Measurements from ENCODE around the gene B4GALNT1.

Gene B4GALNT1

DNA sequence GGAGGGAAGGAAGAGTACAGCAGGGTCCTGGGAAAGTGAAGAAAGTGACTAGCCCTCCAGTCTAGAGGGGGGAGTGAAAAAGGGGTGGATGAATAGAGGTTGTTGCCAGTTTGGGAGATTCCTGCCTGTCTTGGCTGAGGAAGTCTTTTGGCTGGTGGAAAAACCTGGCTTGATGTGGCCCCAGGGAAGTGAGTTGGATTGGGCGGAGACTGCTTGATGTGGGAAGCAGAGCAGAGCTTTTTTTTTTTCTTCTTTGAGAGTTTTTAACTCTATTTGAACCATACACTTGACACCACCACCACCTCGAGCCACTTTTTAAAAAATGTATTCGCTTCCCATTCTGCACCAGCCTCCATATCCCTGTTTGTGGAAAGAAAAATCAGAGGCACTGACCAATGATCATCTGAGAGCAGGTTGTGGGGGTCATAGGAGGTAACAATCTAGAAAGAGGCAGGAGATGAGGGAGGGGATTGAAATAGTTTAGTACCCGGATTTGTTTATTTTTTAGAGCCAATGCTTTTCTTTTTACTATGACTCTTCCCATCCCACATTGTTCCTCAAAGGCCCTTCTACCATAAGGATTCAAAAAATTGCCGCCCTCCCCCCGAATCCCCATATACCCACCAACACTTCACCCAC is 29.1 kb downstream of the B4GALNT1 start:
- Histone ChIP-seq H2AK5ac (ENCODE audit: low read length, severe bottlenecking) (peak overlapping the region; percentile 52), H3K36me3 (ENCODE audit: control insufficient read depth in 1 of 2, insufficient read depth in 2 of 2, low read depth in 1 of 2, low read length in 2 of 2) (peaks cover 0 to 45% of the 10 kb centered on the region in 2 experiments), H4K91ac (ENCODE audit: low read length) (no peak overlapping the region), H3K4me3 (ENCODE audit: insufficient read depth in 1 of 2, low read depth in 1 of 2, low read length in 2 of 2) (peak overlapping the region; percentile 72 to 81), H3K18ac (ENCODE audit: low read depth in 1 of 2, low read length in 2 of 2) (peak overlapping the region; percentile 79 to 83), H4K8ac (ENCODE audit: low read length) (peak overlapping the region; percentile 95), H3K4me1 (ENCODE audit: control insufficient read depth, insufficient read depth, low read depth, low read length) (peaks cover 12% of the 10 kb centered on the region), H2BK15ac (ENCODE audit: low read depth, poor library complexity, severe bottlenecking) (peak overlapping the region; percentile 54), H3K9ac (ENCODE audit: low read length) (peak overlapping the region; percentile 91), H2BK12ac (ENCODE audit: low read length in 2 of 2) (no peak overlapping the region), H3K4ac (ENCODE audit: low read depth in 1 of 2, low read length in 2 of 2) (peak overlapping the region; percentile 66 to 90), H2BK120ac (ENCODE audit: low read depth, low read length) (peak overlapping the region; percentile 83), H3K23ac (ENCODE audit: low read length in 2 of 2) (no peak overlapping the region), H3K27ac (ENCODE audit: low read length, poor library complexity, severe bottlenecking) (peak overlapping the region; percentile 16), H3K14ac (ENCODE audit: low read length in 2 of 2) (no peak overlapping the region), H3K4me2 (ENCODE audit: low read length, poor library complexity, severe bottlenecking) (peak overlapping the region; percentile 89), H3K79me1 (replicated peaks; ENCODE audit: low read length, poor library complexity, severe bottlenecking) (peaks cover 15% of the 10 kb centered on the region), H3K9me3 (ENCODE audit: control insufficient read depth, low read length) (no peaks in the 10 kb centered on the region), H2BK5ac (ENCODE audit: low read depth, low read length, poor library complexity, severe bottlenecking) (no peak overlapping the region), H3K27me3 (ENCODE audit: control insufficient read depth in 1 of 2, insufficient read depth in 1 of 2, low read length in 2 of 2) (peaks cover 0 to 26% of the 10 kb centered on the region in 2 experiments), H2AFZ (ENCODE audit: low read depth, low read length) (peak overlapping the region; percentile 93)
- no peak for DNase-seq
- WGBS, result 7% methylated on average over 2 of the region's 6 CpGs

DNA sequence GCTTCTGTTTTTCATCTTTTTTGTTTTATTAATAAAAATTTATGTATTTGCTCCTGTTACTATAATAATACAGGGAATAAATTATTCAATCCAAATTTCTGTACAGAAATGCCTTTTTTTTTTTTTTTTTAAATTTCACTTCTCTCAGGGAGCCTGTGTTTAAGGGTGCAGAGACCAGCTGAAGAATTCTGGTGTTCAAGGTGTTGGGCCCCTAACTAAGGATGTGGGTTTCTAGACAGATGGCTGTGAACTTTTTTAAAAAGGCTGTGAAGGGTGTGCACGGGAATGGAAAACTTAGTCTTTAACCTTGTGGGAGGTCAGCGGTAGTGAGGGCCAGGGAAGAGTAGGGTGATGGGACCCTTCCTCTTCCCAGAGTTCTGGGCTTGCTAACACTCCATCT is 29.7 kb downstream of the B4GALNT1 start:
- DNase-seq, result no peak
- Histone ChIP-seq H3K27ac (ENCODE audit: low read length, poor library complexity, severe bottlenecking) (no peak overlapping the region), H2BK120ac (ENCODE audit: low read depth, low read length) (no peak overlapping the region), H2BK12ac (ENCODE audit: low read length in 2 of 2) (no peak overlapping the region), H3K4ac (ENCODE audit: low read depth in 1 of 2, low read length in 2 of 2) (no peak overlapping the region), H3K9me3 (ENCODE audit: control insufficient read depth, low read length) (no peaks in the 10 kb centered on the region), H2AFZ (ENCODE audit: low read depth, low read length) (no peak overlapping the region), H3K14ac (ENCODE audit: low read length in 2 of 2) (no peak overlapping the region), H2BK15ac (ENCODE audit: low read depth, poor library complexity, severe bottlenecking) (no peak overlapping the region), H4K91ac (ENCODE audit: low read length) (no peak overlapping the region), H3K18ac (ENCODE audit: low read depth in 1 of 2, low read length in 2 of 2) (no peak overlapping the region), H3K4me1 (ENCODE audit: control insufficient read depth, insufficient read depth, low read depth, low read length) (peaks cover 12% of the 10 kb centered on the region), H3K4me2 (ENCODE audit: low read length, poor library complexity, severe bottlenecking) (no peak overlapping the region), H3K9ac (ENCODE audit: low read length) (peak overlapping the region; percentile 21), H3K79me1 (replicated peaks; ENCODE audit: low read length, poor library complexity, severe bottlenecking) (peaks cover 16% of the 10 kb centered on the region), H3K23ac (ENCODE audit: low read length in 2 of 2) (no peak overlapping the region), H3K27me3 (ENCODE audit: control insufficient read depth in 1 of 2, insufficient read depth in 1 of 2, low read length in 2 of 2) (peaks cover 0 to 22% of the 10 kb centered on the region in 2 experiments), H4K8ac (ENCODE audit: low read length) (peak overlapping the region; percentile 33), H3K4me3 (ENCODE audit: insufficient read depth in 1 of 2, low read depth in 1 of 2, low read length in 2 of 2) (no peak overlapping the region), H2AK5ac (ENCODE audit: low read length, severe bottlenecking) (no peak overlapping the region), H3K36me3 (ENCODE audit: control insufficient read depth in 1 of 2, insufficient read depth in 2 of 2, low read depth in 1 of 2, low read length in 2 of 2) (peaks cover 0 to 41% of the 10 kb centered on the region in 2 experiments), H2BK5ac (ENCODE audit: low read depth, low read length, poor library complexity, severe bottlenecking) (no peak overlapping the region)
- WGBS, result 67% methylated on average over 2 of the region's 2 CpGs

DNA sequence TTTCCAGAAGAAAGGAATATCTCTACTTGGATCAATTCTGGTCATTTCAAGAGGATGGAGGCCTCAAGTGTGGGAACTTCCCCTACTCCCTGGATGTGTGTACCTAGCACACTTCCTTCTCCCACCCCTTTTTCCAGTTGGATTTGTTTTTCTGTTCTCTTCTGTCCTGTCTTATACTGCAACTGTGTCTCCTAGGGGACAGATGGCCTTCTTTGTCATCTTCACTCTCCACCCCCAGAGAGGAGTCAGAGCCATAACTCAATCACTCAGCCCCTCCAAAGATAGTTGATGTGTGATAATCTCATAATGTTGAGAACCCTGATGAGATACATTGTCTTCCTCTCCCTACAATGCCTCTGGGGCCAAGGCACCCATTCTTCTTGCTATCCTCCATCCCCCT is 30.5 kb downstream of the B4GALNT1 start:
- Histone ChIP-seq H2BK12ac (ENCODE audit: low read length in 2 of 2) (no peak overlapping the region), H3K4ac (ENCODE audit: low read depth in 1 of 2, low read length in 2 of 2) (no peak overlapping the region), H3K4me2 (ENCODE audit: low read length, poor library complexity, severe bottlenecking) (no peak overlapping the region), H3K36me3 (ENCODE audit: control insufficient read depth in 1 of 2, insufficient read depth in 2 of 2, low read depth in 1 of 2, low read length in 2 of 2) (peaks cover 0 to 42% of the 10 kb centered on the region in 2 experiments), H3K14ac (ENCODE audit: low read length in 2 of 2) (no peak overlapping the region), H3K9me3 (ENCODE audit: control insufficient read depth, low read length) (no peaks in the 10 kb centered on the region), H2BK5ac (ENCODE audit: low read depth, low read length, poor library complexity, severe bottlenecking) (no peak overlapping the region), H3K18ac (ENCODE audit: low read depth in 1 of 2, low read length in 2 of 2) (no peak overlapping the region), H3K4me1 (ENCODE audit: control insufficient read depth, insufficient read depth, low read depth, low read length) (peaks cover 12% of the 10 kb centered on the region), H3K79me1 (replicated peaks; ENCODE audit: low read length, poor library complexity, severe bottlenecking) (peaks cover 16% of the 10 kb centered on the region), H3K9ac (ENCODE audit: low read length) (no peak overlapping the region), H4K8ac (ENCODE audit: low read length) (no peak overlapping the region), H2BK120ac (ENCODE audit: low read depth, low read length) (no peak overlapping the region), H4K91ac (ENCODE audit: low read length) (no peak overlapping the region), H2AK5ac (ENCODE audit: low read length, severe bottlenecking) (no peak overlapping the region), H2AFZ (ENCODE audit: low read depth, low read length) (no peak overlapping the region), H3K27ac (ENCODE audit: low read length, poor library complexity, severe bottlenecking) (no peak overlapping the region), H3K27me3 (ENCODE audit: control insufficient read depth in 1 of 2, insufficient read depth in 1 of 2, low read length in 2 of 2) (peaks cover 0 to 22% of the 10 kb centered on the region in 2 experiments), H3K4me3 (ENCODE audit: insufficient read depth in 1 of 2, low read depth in 1 of 2, low read length in 2 of 2) (no peak overlapping the region), H3K23ac (ENCODE audit: low read length in 2 of 2) (no peak overlapping the region), H2BK15ac (ENCODE audit: low read depth, poor library complexity, severe bottlenecking) (no peak overlapping the region)
- DNase-seq, result no peak

DNA sequence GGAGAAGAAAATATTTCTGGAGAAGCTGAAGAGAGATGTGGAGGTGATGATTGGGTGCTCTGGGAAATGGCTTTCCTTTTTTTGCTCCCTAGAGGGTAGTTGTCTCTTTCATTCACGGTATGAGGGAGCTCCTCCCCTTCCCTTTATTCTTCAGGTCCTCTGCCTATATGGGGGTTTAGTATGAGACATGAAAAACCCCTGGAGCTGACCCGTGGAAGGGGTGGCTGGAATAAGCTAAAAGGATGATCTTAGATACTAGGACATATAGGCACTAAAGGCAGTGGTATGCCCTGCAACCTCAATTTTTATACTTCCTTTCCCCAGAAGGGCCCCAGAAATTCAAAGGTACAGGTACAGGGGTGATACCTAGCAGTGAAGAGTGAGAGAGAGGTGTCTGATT is 32.6 kb downstream of the B4GALNT1 start:
- no peak overlapping the region for H3K9ac ChIP-seq (ENCODE audit: low read length)
- H3K9me3 ChIP-seq (ENCODE audit: control insufficient read depth, low read length), result no peaks in the 10 kb centered on the region
- peaks cover 0 to 15% of the 10 kb centered on the region in 2 experiments for H3K27me3 ChIP-seq (ENCODE audit: control insufficient read depth in 1 of 2, insufficient read depth in 1 of 2, low read length in 2 of 2)
- no peak overlapping the region for H2BK15ac ChIP-seq (ENCODE audit: low read depth, poor library complexity, severe bottlenecking)
- no peak overlapping the region for H2BK12ac ChIP-seq (ENCODE audit: low read length in 2 of 2)
- no peak overlapping the region for H2BK120ac ChIP-seq (ENCODE audit: low read depth, low read length)
- DNase-seq, result no peak
- no CpG with 5 or more reads among the region's 2 CpGs for WGBS
- H3K14ac ChIP-seq (ENCODE audit: low read length in 2 of 2), result no peak overlapping the region
- H2BK5ac ChIP-seq (ENCODE audit: low read depth, low read length, poor library complexity, severe bottlenecking), result no peak overlapping the region
- peaks cover 12% of the 10 kb centered on the region for H3K79me1 ChIP-seq (replicated peaks; ENCODE audit: low read length, poor library complexity, severe bottlenecking)
- H3K4me2 ChIP-seq (ENCODE audit: low read length, poor library complexity, severe bottlenecking), result no peak overlapping the region
- no peak overlapping the region for H4K8ac ChIP-seq (ENCODE audit: low read length)
- peaks cover 8% of the 10 kb centered on the region for H3K4me1 ChIP-seq (ENCODE audit: control insufficient read depth, insufficient read depth, low read depth, low read length)
- no peak overlapping the region for H2AK5ac ChIP-seq (ENCODE audit: low read length, severe bottlenecking)
- no peak overlapping the region for H3K18ac ChIP-seq (ENCODE audit: low read depth in 1 of 2, low read length in 2 of 2)
- no peak overlapping the region for H3K4ac ChIP-seq (ENCODE audit: low read depth in 1 of 2, low read length in 2 of 2)
- H3K23ac ChIP-seq (ENCODE audit: low read length in 2 of 2), result no peak overlapping the region
- no peak overlapping the region for H4K91ac ChIP-seq (ENCODE audit: low read length)
- no peak overlapping the region for H3K27ac ChIP-seq (ENCODE audit: low read length, poor library complexity, severe bottlenecking)
- no peak overlapping the region for H2AFZ ChIP-seq (ENCODE audit: low read depth, low read length)
- peaks cover 4 to 42% of the 10 kb centered on the region in 2 experiments for H3K36me3 ChIP-seq (ENCODE audit: control insufficient read depth in 1 of 2, insufficient read depth in 2 of 2, low read depth in 1 of 2, low read length in 2 of 2)
- H3K4me3 ChIP-seq (ENCODE audit: insufficient read depth in 1 of 2, low read depth in 1 of 2, low read length in 2 of 2), result no peak overlapping the region

All from mesenchymal stem cell (in vitro differentiated cells and primary cell).